Neural progenitor cell (in vitro differentiated cells): ENCODE measurements around the gene ZMAT5.

ENCODE experiments used
- EZH2phosphoT487 ChIP-seq: fragments of 200-600 bp; sonication (generic); IDR thresholded peaks from 2 replicates; pipeline ENCODE4 v1.6.1; 2017; ENCODE audit warnings: antibody characterized with exemption
- TF ChIP-seq, protein P1 (sequence below): fragments of 200-600 bp; sonication (generic); IDR thresholded peaks from 2 replicates; pipeline ENCODE4 v1.5.1; 2017; ENCODE audit warnings: antibody characterized with exemption, mild to moderate bottlenecking

- TF ChIP-seq, protein P1, sequence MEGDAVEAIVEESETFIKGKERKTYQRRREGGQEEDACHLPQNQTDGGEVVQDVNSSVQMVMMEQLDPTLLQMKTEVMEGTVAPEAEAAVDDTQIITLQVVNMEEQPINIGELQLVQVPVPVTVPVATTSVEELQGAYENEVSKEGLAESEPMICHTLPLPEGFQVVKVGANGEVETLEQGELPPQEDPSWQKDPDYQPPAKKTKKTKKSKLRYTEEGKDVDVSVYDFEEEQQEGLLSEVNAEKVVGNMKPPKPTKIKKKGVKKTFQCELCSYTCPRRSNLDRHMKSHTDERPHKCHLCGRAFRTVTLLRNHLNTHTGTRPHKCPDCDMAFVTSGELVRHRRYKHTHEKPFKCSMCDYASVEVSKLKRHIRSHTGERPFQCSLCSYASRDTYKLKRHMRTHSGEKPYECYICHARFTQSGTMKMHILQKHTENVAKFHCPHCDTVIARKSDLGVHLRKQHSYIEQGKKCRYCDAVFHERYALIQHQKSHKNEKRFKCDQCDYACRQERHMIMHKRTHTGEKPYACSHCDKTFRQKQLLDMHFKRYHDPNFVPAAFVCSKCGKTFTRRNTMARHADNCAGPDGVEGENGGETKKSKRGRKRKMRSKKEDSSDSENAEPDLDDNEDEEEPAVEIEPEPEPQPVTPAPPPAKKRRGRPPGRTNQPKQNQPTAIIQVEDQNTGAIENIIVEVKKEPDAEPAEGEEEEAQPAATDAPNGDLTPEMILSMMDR: no peak
- no peak for TF ChIP-seq EZH2phosphoT487
These were observed 43.0 kb downstream of the ZMAT5 start for GRCh38 chr22:29723766-29724165.
